ENCODE measurements around the gene BDKRB2. TPM values are rescaled to one million over a fixed set of nuclear protein-coding genes. Genes with fewer than 3 reads are reported as not detected.

Gene BDKRB2
- total and polyA plus RNA-seq, 7 donors: 0.11 to 0.56 (median 0.35) TPM

GRCh38 chr14:96192975-96193805 is 11.4 kb upstream of the BDKRB2 start:
- 51 to 55% (median 53%) methylated on average over 22 of the region's 22 CpGs for WGBS, 3 donors
- TF ChIP-seq CTCF (IDR thresholded peaks at IDR 0.05): no peak
- intact Hi-C loops (cut with DNase I): no loop called here
- DNase-seq (no peak), ATAC-seq (no peak)
- Histone ChIP-seq H3K4me3 (no peak overlapping the region), H3K36me3 (ENCODE audit: insufficient read depth in 1 of 2, low read depth in 1 of 2) (no peaks in the 10 kb centered on the region), H3K4me1 (no peaks in the 10 kb centered on the region), H3K27me3 (ENCODE audit: insufficient read depth in 3 of 3, low read length in 2 of 3) (peaks cover 0 to 3% (median 0%) of the 10 kb centered on the region in 3 donors), H3K27ac (no peak overlapping the region), H3K9me3 (no peaks in the 10 kb centered on the region)

- H3K27ac ChIP-seq: no peak overlapping the region
Observed at GRCh38 chr14:96194262-96194656, 10.4 kb upstream of the BDKRB2 start.

GRCh38 chr14:96194657-96195431 is 9.8 kb upstream of the BDKRB2 start:
- DNase-seq (no peak), ATAC-seq (peak in 1 of 4 donors; percentile 24)
- TF ChIP-seq CTCF (IDR thresholded peaks at IDR 0.05): no peak
- Histone ChIP-seq H3K9me3 (no peaks in the 10 kb centered on the region), H3K36me3 (ENCODE audit: insufficient read depth in 1 of 2, low read depth in 1 of 2) (no peaks in the 10 kb centered on the region), H3K27ac (no peak overlapping the region), H3K4me1 (no peaks in the 10 kb centered on the region), H3K27me3 (ENCODE audit: insufficient read depth in 3 of 3, low read length in 2 of 3) (no peaks in the 10 kb centered on the region), H3K4me3 (no peak overlapping the region)
- WGBS, 3 donors: 41 to 53% (median 45%) methylated on average over 10 to 11 of the region's 11 CpGs
- intact Hi-C loops (cut with DNase I): no loop called here

More at GRCh38 chr14:96194262-96194656, 10.4 kb upstream of the BDKRB2 start:
- intact Hi-C loops (cut with DNase I): no loop called here
- Histone ChIP-seq H3K4me1 (no peaks in the 10 kb centered on the region), H3K9me3 (no peaks in the 10 kb centered on the region), H3K4me3 (no peak overlapping the region), H3K36me3 (ENCODE audit: insufficient read depth in 1 of 2, low read depth in 1 of 2) (no peaks in the 10 kb centered on the region), H3K27me3 (ENCODE audit: insufficient read depth in 3 of 3, low read length in 2 of 3) (peaks cover 0 to 3% (median 0%) of the 10 kb centered on the region in 3 donors)
- WGBS, 3 donors: 83 to 86% (median 85%) methylated on average over 10 of the region's 10 CpGs
- ATAC-seq (no peak), DNase-seq (no peak)
- TF ChIP-seq CTCF (IDR thresholded peaks at IDR 0.05): no peak

GRCh38 chr14:96195441-96196081 is 9.1 kb upstream of the BDKRB2 start:
- TF ChIP-seq CTCF (IDR thresholded peaks at IDR 0.05): no peak
- Histone ChIP-seq H3K4me1 (no peaks in the 10 kb centered on the region), H3K27me3 (ENCODE audit: insufficient read depth in 3 of 3, low read length in 2 of 3) (no peaks in the 10 kb centered on the region), H3K27ac (no peak overlapping the region), H3K9me3 (no peaks in the 10 kb centered on the region), H3K36me3 (ENCODE audit: insufficient read depth in 1 of 2, low read depth in 1 of 2) (no peaks in the 10 kb centered on the region), H3K4me3 (no peak overlapping the region)
- no peak for ATAC-seq
- DNase-seq: no peak
- WGBS, 3 donors: 83 to 91% (median 89%) methylated on average over 8 of the region's 8 CpGs
- intact Hi-C loops (cut with DNase I): no loop called here
